HepG2 (cell line): ENCODE data around the gene MYO10. TPM values are rescaled to one million over a fixed set of nuclear protein-coding genes. Genes with fewer than 3 reads are reported as not detected.

Experiments used
- ATAC-seq: fragments of 200-7000 bp; cut with Tn5 transposase; 3 replicates; pipeline ENCODE4 v1.9.1; 2020; ENCODE audit warnings: mild to moderate bottlenecking, moderate library complexity
- BruUV-seq: library from RNA; stranded (reverse); fragments of 400-500 nt; replicated peaks from 2 replicates; lab custom pipeline; 2021; lab: Mats Ljungman, UMichigan
- CTCF ChIA-PET: fragments of 300-600 bp; formaldehyde crosslinking; extraction: SDS; loops from one replicate; lab custom pipeline; 2021; ENCODE audit warnings: low total read pairs, inconsistent platforms, low intra/inter-chr PET ratio; lab: Yijun Ruan, JAX
- POLR2A ChIA-PET: fragments of 350-600 bp; sonication (Branson Sonifier 250); formaldehyde crosslinking; loops from one replicate; lab custom pipeline; 2020; ENCODE audit warnings: antibody characterized with exemption, inconsistent platforms; lab: Yijun Ruan, JAX
- DNase-seq: peaks from one replicate; pipeline ENCODE4 v3.0.0-alpha.2; 2015; ENCODE audit warnings: low spot score
- FAIRE-seq: peaks from 3 replicates; lab custom pipeline; 2011; peaks lifted over from hg19 to GRCh38; lab: Jason Lieb, UNC
- H2AFZ ChIP-seq: one replicate; pipeline ENCODE4 v1.6.1; 2011; ENCODE audit warnings: low read length, inconsistent platforms
- H3K27ac ChIP-seq: fragments of 300-600 bp; 3 replicates; pipeline ENCODE4 v1.8.0; 2011; ENCODE audit warnings: mixed run types, mild to moderate bottlenecking, mixed read lengths, low read length, inconsistent platforms; ENCODE audit not compliant: insufficient read depth; ENCODE audit errors: extremely low read length
- H3K27me3 ChIP-seq, 2 experiments: fragments of 200-600 bp in 1 of 2; 2 replicates in 1 of 2; 3 replicates in 1 of 2; pipeline versions ENCODE4 v1.6.0 to v1.8.0; 2011; ENCODE audit warnings: low read length in 2 of 2, mild to moderate bottlenecking in 2 of 2, moderate library complexity in 2 of 2, inconsistent platforms in 1 of 2; ENCODE audit not compliant: insufficient read depth in 2 of 2, control insufficient read depth in 1 of 2
- H3K36me3 ChIP-seq, 2 experiments: fragments of 200-600 bp in 1 of 2; replicated peaks in 1 of 2; 2 replicates in 1 of 2; 3 replicates in 1 of 2; pipeline versions ENCODE4 v1.5.1 to v1.8.0; 2011; ENCODE audit warnings: low read length in 2 of 2, inconsistent platforms in 1 of 2; ENCODE audit not compliant: insufficient read depth in 2 of 2, control insufficient read depth in 1 of 2
- H3K4me1 ChIP-seq: 2 replicates; pipeline ENCODE4 v1.5.1; 2012; ENCODE audit warnings: low read length, inconsistent platforms; ENCODE audit not compliant: insufficient read depth
- H3K4me2 ChIP-seq: 2 replicates; pipeline ENCODE4 v1.6.0; 2011; ENCODE audit warnings: low read depth, low read length, inconsistent platforms
- H3K4me3 ChIP-seq, 3 experiments: fragments of 200-600 bp in 1 of 3; sonication (generic), shearing (Covaris generic) in 1 of 3; replicated peaks in 1 of 3; 2 replicates each; pipeline ENCODE4 v1.5.1; 2011 to 2016; ENCODE audit warnings: low read length in 3 of 3, inconsistent platforms in 2 of 3, low read depth in 2 of 3, mild to moderate bottlenecking in 2 of 3, control low read depth in 1 of 3, mixed read lengths in 1 of 3; ENCODE audit not compliant: insufficient read depth in 1 of 3
- H3K79me2 ChIP-seq: one replicate; pipeline ENCODE4 v1.6.1; 2011; ENCODE audit warnings: low read length, inconsistent platforms; ENCODE audit not compliant: insufficient read depth
- H3K9ac ChIP-seq: 2 replicates; pipeline ENCODE4 v1.6.0; 2011; ENCODE audit warnings: mild to moderate bottlenecking, low read depth, low read length, inconsistent platforms; ENCODE audit not compliant: insufficient read depth
- H3K9me3 ChIP-seq: 2 replicates; pipeline ENCODE4 v1.5.1; 2012; ENCODE audit warnings: mild to moderate bottlenecking, low read length
- H4K20me1 ChIP-seq: 2 replicates; pipeline ENCODE4 v1.6.0; 2011; ENCODE audit warnings: inconsistent platforms, mild to moderate bottlenecking, low read length, moderate library complexity; ENCODE audit not compliant: insufficient read depth
- ATF4 ChIP-seq, 2 experiments: fragments of 450-650 bp in 1 of 2; sonication (generic) in 1 of 2; formaldehyde crosslinking; IDR thresholded peaks; 2 replicates each; pipeline versions ENCODE4 v1.5.0 to v1.8.0; 2020 to 2022; ENCODE audit warnings: mild to moderate bottlenecking in 1 of 2, missing genetic modification reagents in 1 of 2
- EZH2 ChIP-seq: conservative IDR thresholded peaks from 2 replicates; pipeline ENCODE4 v1.6.1; 2012; ENCODE audit warnings: mild to moderate bottlenecking, low read depth, low read length, moderate library complexity
- KAT8 ChIP-seq: IDR thresholded peaks from 2 replicates; pipeline ENCODE4 v1.6.1; 2016; ENCODE audit warnings: missing genetic modification reagents, missing compliant biosample characterization
- NCOA2 ChIP-seq: sonication (generic); formaldehyde crosslinking; IDR thresholded peaks from 2 replicates; pipeline ENCODE4 v1.8.0; 2022; ENCODE audit warnings: inconsistent platforms
- PRDM4 ChIP-seq: sonication (generic); formaldehyde crosslinking; IDR thresholded peaks from 2 replicates; pipeline ENCODE4 v1.9.0; 2021; ENCODE audit warnings: missing genetic modification reagents, borderline replicate concordance
- PTBP1 ChIP-seq: fragments of 200-400 bp; formaldehyde crosslinking; IDR thresholded peaks from 2 replicates; pipeline ENCODE4 v1.6.1; 2018; ENCODE audit warnings: low read length, low read depth; ENCODE audit not compliant: poor library complexity, severe bottlenecking
- RFX3 ChIP-seq: IDR thresholded peaks from 2 replicates; pipeline ENCODE4 v1.6.1; 2016; ENCODE audit warnings: missing biosample characterization, missing genetic modification reagents
- SOX5 ChIP-seq: IDR thresholded peaks from 2 replicates; pipeline ENCODE4 v1.6.1; 2016; ENCODE audit warnings: borderline replicate concordance
- SP1 ChIP-seq, 2 experiments: fragments of 450-650 bp in 1 of 2; sonication (generic) in 1 of 2; formaldehyde crosslinking in 1 of 2; IDR thresholded peaks; 2 replicates each; pipeline versions ENCODE4 v1.4.0 to v1.6.1; 2016 to 2020; ENCODE audit warnings: missing genetic modification reagents in 1 of 2
- ZBTB7A ChIP-seq: sonication (generic); formaldehyde crosslinking; IDR thresholded peaks from 2 replicates; pipeline ENCODE4 v1.8.0; 2022; ENCODE audit warnings: mild to moderate bottlenecking, missing genetic modification reagents
- ZFP82 ChIP-seq: sonication (generic); formaldehyde crosslinking; IDR thresholded peaks from 2 replicates; pipeline ENCODE4 v1.5.1; 2020; ENCODE audit warnings: mild to moderate bottlenecking, missing genetic modification reagents, borderline replicate concordance
- ZNF136 ChIP-seq: sonication (generic); formaldehyde crosslinking; IDR thresholded peaks from 2 replicates; pipeline ENCODE4 v1.8.1; 2022; ENCODE audit warnings: low read depth, mild to moderate bottlenecking, moderate library complexity, missing genetic modification reagents
- ZNF280D ChIP-seq: sonication (generic); formaldehyde crosslinking; IDR thresholded peaks from 2 replicates; pipeline ENCODE4 v1.5.1; 2020; ENCODE audit warnings: mild to moderate bottlenecking, missing genetic modification reagents
- ZNF282 ChIP-seq: fragments of 450-650 bp; IDR thresholded peaks from 2 replicates; pipeline ENCODE4 v1.6.1; 2018; ENCODE audit not compliant: partially characterized antibody
- ZNF501 ChIP-seq: sonication (generic); formaldehyde crosslinking; IDR thresholded peaks from 2 replicates; pipeline ENCODE4 v1.5.1; 2020; ENCODE audit warnings: mild to moderate bottlenecking, moderate library complexity, missing genetic modification reagents
- ZNF7 ChIP-seq: IDR thresholded peaks from 2 replicates; pipeline ENCODE4 v1.6.1; 2016; ENCODE audit warnings: missing biosample characterization, missing genetic modification reagents
- ZNF776 ChIP-seq: sonication (generic); formaldehyde crosslinking; IDR thresholded peaks from 2 replicates; pipeline ENCODE4 v1.4.0; 2020; ENCODE audit warnings: mild to moderate bottlenecking, missing genetic modification reagents
- ZNF800 ChIP-seq: sonication (generic); formaldehyde crosslinking; IDR thresholded peaks from 2 replicates; pipeline ENCODE4 v1.4.0; 2020; ENCODE audit warnings: missing genetic modification reagents
- WGBS: methylation state at CpG from one replicate; pipeline ENCODE4 v1.1.6; 2017; ENCODE audit warnings: low lambda C conversion rate; 5-methylcytosine and 5-hydroxymethylcytosine counted together
- in situ Hi-C: cut with HindIII; loops from 2 replicates; pipeline ENCODE4 v1.10.0; 2017; ENCODE audit warnings: low pct_unique_long_range_greater_than_20kb; ENCODE audit not compliant: extremely low pct_ligation_motif_present
- intact Hi-C: fragments of 100-400 bp; cut with micrococcal nuclease; formaldehyde crosslinking; loops from one replicate; pipeline ENCODE4 v1.10.0; 2022; ENCODE audit not compliant: unreplicated experiment
- polyA plus RNA-seq, 8 experiments: library from polyadenylated mRNA; depleted of rRNA in 3 of 8; stranded (reverse) in 7 of 8; unstranded in 1 of 8; fragments of >200 nt; fragmentation: Illumina TruSeq in 4 of 8; extraction: Trizol in 4 of 8; gene quantifications; 2 replicates each; pipeline versions ENCODE4 v1.2.1 to v1.2.3, GENCODE V29; 2011 to 2016; ENCODE audit warnings: low read depth in 4 of 8, missing spikeins in 1 of 8, mixed read lengths in 1 of 8; ENCODE audit not compliant: insufficient read depth in 1 of 8
- total RNA-seq, 5 experiments: library from RNA; depleted of rRNA; stranded (reverse); fragments of >200 nt; fragmentation: Illumina TruSeq; extraction: Trizol; gene quantifications; 2 replicates each; pipeline ENCODE4 v1.2.3, GENCODE V29; 2016; ENCODE audit warnings: low read depth in 1 of 5

The MYO10 gene
- total and polyA plus RNA-seq, 2 of the 13 experiments (the other 11 are each of a cell fraction or from before 2014, with no cell fraction given), result 4.5 to 14.0 TPM

GRCh38 chr5:16837305-16837704 lies 98.8 kb downstream of the MYO10 start:
- Histone ChIP-seq H3K4me3 (no peak overlapping the region), H2AFZ (no peak overlapping the region), H3K4me2 (no peak overlapping the region), H3K9me3 (no peaks in the 10 kb centered on the region), H3K4me1 (no peaks in the 10 kb centered on the region), H3K9ac (no peak overlapping the region), H3K36me3 (no peaks in the 10 kb centered on the region), H3K27me3 (no peaks in the 10 kb centered on the region), H4K20me1 (no peaks in the 10 kb centered on the region), H3K27ac (no peak overlapping the region), H3K79me2 (no peaks in the 10 kb centered on the region)
- CTCF ChIA-PET, result no interaction called here
- POLR2A ChIA-PET, result no interaction called here
- ATAC-seq, result no peak
- intact Hi-C loops (no loop called here), in situ Hi-C loops (no loop called here)
- WGBS, result 38% methylated on average over 3 of the region's 3 CpGs
- no TSS peak for BruUV-seq
- DNase-seq, result no peak
- FAIRE-seq, result no peak
- TF ChIP-seq ZNF136 (no peak), ZNF776 (no peak), EZH2 (no peak), ZNF7 (CRISPR knock-in tag) (no peak), ATF4 (CRISPR knock-in tag; IDR thresholded peaks at IDR 0.05) (no peak), NCOA2 (CRISPR knock-in tag) (no peak), PRDM4 (no peak), PTBP1 (no peak), ZFP82 (CRISPR knock-in tag) (no peak), SP1 (IDR thresholded peaks at IDR 0.05) (no peak), SP1 (CRISPR knock-in tag; IDR thresholded peaks at IDR 0.05) (no peak), SOX5 (CRISPR knock-in tag) (no peak), ZBTB7A (CRISPR knock-in tag) (no peak), ZNF800 (CRISPR knock-in tag) (no peak), ZNF280D (no peak), ZNF501 (no peak), RFX3 (no peak), ZNF282 (no peak), KAT8 (no peak)
